AG09309 (cell line): ENCODE measurements around the gene FAM83D.

Experiments used
- DNase-seq: peaks from one replicate; pipeline ENCODE4 v3.0.0-alpha.2; 2010; ENCODE audit warnings: low read depth
- H3K4me3 ChIP-seq: 2 replicates; pipeline ENCODE4 v1.5.1; 2011; ENCODE audit warnings: mild to moderate bottlenecking, low read depth, low read length, moderate library complexity; ENCODE audit not compliant: control insufficient read depth
- CTCF ChIP-seq: IDR thresholded peaks from 2 replicates; pipeline ENCODE4 v1.5.1; 2011; ENCODE audit warnings: mild to moderate bottlenecking, low read depth, low read length, inconsistent platforms; ENCODE audit not compliant: insufficient read depth, control insufficient read depth; ENCODE audit errors: missing control alignments

Gene FAM83D

GRCh38 chr20:38945012-38945411 is 18.8 kb downstream of the FAM83D start:
- H3K4me3 ChIP-seq = no peak overlapping the region
- no peak for DNase-seq
- no peak for TF ChIP-seq CTCF

DNA sequence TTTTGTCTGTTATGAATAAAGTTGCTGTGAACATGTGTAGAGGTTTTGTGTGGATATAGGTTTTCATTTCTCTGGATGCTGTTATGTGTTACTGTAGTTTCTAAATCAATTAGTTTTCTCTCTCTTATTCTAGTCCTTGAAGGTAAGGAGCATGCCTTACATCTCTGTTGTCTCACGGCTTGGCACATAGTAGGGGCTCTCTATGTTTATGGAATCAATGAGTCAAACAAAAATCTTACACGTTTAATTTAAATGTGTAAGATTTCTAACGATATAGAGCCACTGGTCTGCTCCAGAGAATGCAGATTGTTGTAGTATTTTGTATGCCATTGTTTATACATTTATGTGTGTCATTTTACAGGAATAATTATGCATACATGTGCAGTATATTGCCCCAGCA is 20.6 kb downstream of the FAM83D start:
- TF ChIP-seq CTCF = no peak
- no peak for DNase-seq
- H3K4me3 ChIP-seq = no peak overlapping the region

DNA sequence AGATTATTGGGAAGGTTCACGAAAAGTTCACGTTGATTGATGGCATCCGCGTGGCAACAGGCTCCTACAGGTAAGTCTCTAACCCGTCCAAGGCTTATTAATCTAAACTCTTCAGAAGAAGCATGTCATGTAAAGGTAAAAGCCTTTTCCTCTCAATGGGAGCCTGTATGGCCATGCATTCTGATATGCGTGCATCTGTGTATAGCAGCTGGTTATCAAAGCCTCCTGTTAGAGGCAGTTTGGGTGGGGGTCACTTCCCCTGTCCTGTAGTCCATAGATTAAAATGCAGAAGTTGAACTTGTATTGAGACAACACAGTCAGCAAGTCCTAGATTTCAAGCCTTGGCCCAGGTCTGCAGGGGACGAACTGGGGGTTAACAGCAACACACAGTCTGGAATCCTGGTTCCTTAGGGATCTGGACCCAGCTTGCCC is 21.7 kb downstream of the FAM83D start:
- DNase-seq = no peak
- no peak for TF ChIP-seq CTCF

DNA sequence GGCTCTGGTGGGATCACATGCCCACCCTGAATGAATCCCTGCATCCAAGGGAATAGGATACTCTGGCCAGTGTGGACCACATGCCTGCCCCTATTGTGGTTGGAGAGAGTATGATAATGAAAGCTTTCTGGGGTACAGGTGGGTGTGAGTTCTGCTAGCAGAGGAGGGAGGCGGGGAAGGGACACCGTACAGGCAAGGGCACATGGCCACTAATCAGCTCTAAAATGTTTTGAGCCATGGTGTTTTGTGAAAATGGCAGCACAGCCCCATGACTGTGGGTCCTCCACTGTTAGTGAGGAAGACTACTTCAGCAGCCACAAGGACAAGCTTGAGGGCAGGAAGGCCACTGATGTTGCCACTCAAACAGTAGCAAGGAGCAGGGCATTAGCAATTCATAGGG is 24.0 kb downstream of the FAM83D start:
- no peak for DNase-seq
- TF ChIP-seq CTCF = no peak
- no peak overlapping the region for H3K4me3 ChIP-seq

More for the DNA sequence above, 21.7 kb downstream of the FAM83D start:
- no peak overlapping the region for H3K4me3 ChIP-seq

DNA sequence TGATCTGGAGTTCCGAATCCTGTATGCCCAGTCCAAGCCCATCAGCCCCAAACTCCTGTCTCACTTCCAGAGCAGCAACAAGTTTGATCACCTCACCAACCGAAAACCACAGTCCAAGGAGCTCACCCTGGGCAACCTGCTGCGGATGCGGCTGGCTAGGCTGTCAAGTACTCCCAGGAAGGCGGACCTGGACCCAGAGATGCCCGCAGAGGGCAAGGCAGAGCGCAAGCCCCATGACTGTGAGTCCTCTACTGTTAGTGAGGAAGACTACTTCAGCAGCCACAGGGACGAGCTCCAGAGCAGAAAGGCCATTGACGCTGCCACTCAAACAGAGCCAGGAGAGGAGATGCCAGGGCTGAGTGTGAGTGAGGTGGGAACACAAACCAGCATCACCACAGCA is 25.4 kb downstream of the FAM83D start:
- no peak for TF ChIP-seq CTCF
- no peak overlapping the region for H3K4me3 ChIP-seq
- no peak for DNase-seq

DNA sequence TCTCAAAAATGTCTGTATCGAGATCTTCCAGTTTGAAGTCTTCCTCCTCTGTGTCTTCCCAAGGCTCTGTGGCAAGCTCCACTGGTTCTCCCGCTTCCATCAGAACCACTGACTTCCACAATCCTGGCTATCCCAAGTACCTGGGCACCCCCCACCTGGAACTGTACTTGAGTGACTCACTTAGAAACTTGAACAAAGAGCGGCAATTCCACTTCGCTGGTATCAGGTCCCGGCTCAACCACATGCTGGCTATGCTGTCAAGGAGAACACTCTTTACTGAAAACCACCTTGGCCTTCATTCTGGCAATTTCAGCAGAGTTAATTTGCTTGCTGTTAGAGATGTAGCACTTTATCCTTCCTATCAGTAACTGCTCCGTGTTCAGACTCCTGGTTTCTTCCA is 25.9 kb downstream of the FAM83D start:
- no peak for DNase-seq
- H3K4me3 ChIP-seq = no peak overlapping the region
- no peak for TF ChIP-seq CTCF
